SK-N-SH treated with all-trans-retinoic acid at 6 μM for 48 hours (cell line): ENCODE results near the gene TRNT1.

Experiments
- ATAC-seq: fragments of 200-7000 bp; cut with Tn5 transposase; 3 replicates; pipeline ENCODE4 v1.9.1; 2020; ENCODE audit warnings: mild to moderate bottlenecking, moderate library complexity
- ARNTL ChIP-seq: fragments of 450-650 bp; formaldehyde crosslinking; IDR thresholded peaks from 2 replicates; pipeline ENCODE4 v1.5.0; 2020; ENCODE audit warnings: low read depth, mild to moderate bottlenecking, moderate library complexity, borderline replicate concordance
- BACH2 ChIP-seq: fragments of 250-450 bp; sonication (Bioruptor Pico); IDR thresholded peaks from 2 replicates; pipeline ENCODE4 v1.9.0; 2021; ENCODE audit warnings: mild to moderate bottlenecking, borderline replicate concordance
- ESRRG ChIP-seq: fragments of 250-450 bp; sonication (Bioruptor Pico); IDR thresholded peaks from 2 replicates; pipeline ENCODE4 v1.6.1; 2021; ENCODE audit warnings: mild to moderate bottlenecking
- ISL1 ChIP-seq: fragments of 250-450 bp; sonication (Bioruptor Pico); IDR thresholded peaks from 2 replicates; pipeline ENCODE4 v2.1.2; 2022; ENCODE audit warnings: mild to moderate bottlenecking, moderate library complexity
- OSR1 ChIP-seq: fragments of 250-450 bp; sonication (Bioruptor Pico); IDR thresholded peaks from 2 replicates; pipeline ENCODE4 v1.8.0; 2022; ENCODE audit warnings: moderate library complexity, mild to moderate bottlenecking, inconsistent platforms
- RARB ChIP-seq: fragments of 250-450 bp; sonication (Bioruptor Pico); IDR thresholded peaks from 2 replicates; pipeline ENCODE4 v1.8.0; 2021; ENCODE audit warnings: mild to moderate bottlenecking, moderate library complexity
- SNAI2 ChIP-seq: fragments of 250-450 bp; sonication (Bioruptor Pico); IDR thresholded peaks from 2 replicates; pipeline ENCODE4 v1.5.0; 2020; ENCODE audit warnings: mild to moderate bottlenecking, moderate library complexity
- TCF4 ChIP-seq: fragments of 250-450 bp; sonication (Bioruptor Pico); IDR thresholded peaks from 2 replicates; pipeline ENCODE4 v1.8.0; 2021; ENCODE audit warnings: mild to moderate bottlenecking, moderate library complexity, borderline replicate concordance
- ZC3H10 ChIP-seq: fragments of 250-450 bp; sonication (Bioruptor Pico); IDR thresholded peaks from 2 replicates; pipeline ENCODE4 v1.5.1; 2021; ENCODE audit warnings: mild to moderate bottlenecking, moderate library complexity
- ZFP3 ChIP-seq: fragments of 250-450 bp; sonication (Bioruptor Pico); IDR thresholded peaks from 2 replicates; pipeline ENCODE4 v1.5.0; 2020; ENCODE audit warnings: mild to moderate bottlenecking, moderate library complexity
- ZNF565 ChIP-seq: fragments of 450-650 bp; formaldehyde crosslinking; conservative IDR thresholded peaks from 2 replicates; pipeline ENCODE4 v1.5.0; 2020; ENCODE audit warnings: low read depth, mild to moderate bottlenecking, moderate library complexity
- ZNF70 ChIP-seq: fragments of 450-650 bp; formaldehyde crosslinking; IDR thresholded peaks from 2 replicates; pipeline ENCODE4 v1.5.0; 2020; ENCODE audit warnings: mild to moderate bottlenecking, moderate library complexity
- ZNF8 ChIP-seq: fragments of 450-650 bp; formaldehyde crosslinking; IDR thresholded peaks from 2 replicates; pipeline ENCODE4 v1.5.0; 2020; ENCODE audit warnings: mild to moderate bottlenecking, moderate library complexity
- TF ChIP-seq, protein P1 (sequence below): fragments of 250-450 bp; sonication (Bioruptor Pico); IDR thresholded peaks from 2 replicates; pipeline ENCODE4 v1.5.1; 2021; ENCODE audit warnings: mild to moderate bottlenecking, moderate library complexity
- TF ChIP-seq, protein P2 (sequence below): fragments of 250-450 bp; sonication (Bioruptor Pico); IDR thresholded peaks from 2 replicates; pipeline ENCODE4 v1.8.0; 2020; ENCODE audit warnings: mild to moderate bottlenecking, moderate library complexity, borderline replicate concordance
- TF ChIP-seq, protein P3 (sequence below): fragments of 250-450 bp; sonication (Bioruptor Pico); IDR thresholded peaks from 2 replicates; pipeline ENCODE4 v1.5.1; 2020; ENCODE audit warnings: low read depth, mild to moderate bottlenecking, moderate library complexity
- TF ChIP-seq, protein P4 (sequence below): fragments of 250-450 bp; sonication (Bioruptor Pico); IDR thresholded peaks from 2 replicates; pipeline ENCODE4 v1.5.0; 2020; ENCODE audit warnings: mild to moderate bottlenecking, moderate library complexity

TRNT1 gene

DNA sequence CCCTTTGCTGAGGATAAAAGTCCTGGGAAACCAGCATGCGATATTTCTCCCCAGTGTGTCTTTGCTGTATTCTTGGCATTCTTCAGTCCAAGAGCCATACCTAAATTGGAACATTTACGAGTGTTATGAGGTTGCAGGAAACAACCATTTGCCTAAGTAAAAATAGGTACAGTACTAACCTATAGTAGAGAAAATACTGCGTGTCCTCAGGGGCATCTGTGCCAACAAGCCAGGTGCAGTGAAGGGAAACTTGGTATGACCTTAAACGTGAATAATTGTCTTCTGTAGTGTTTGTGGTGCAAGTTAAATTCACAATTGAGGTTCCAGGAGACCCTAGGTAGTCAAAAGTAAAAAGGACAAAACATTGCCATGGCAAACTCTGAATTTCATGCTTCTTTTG lies 28.8 kb upstream of the TRNT1 start (continued):
- TF ChIP-seq, protein P1, sequence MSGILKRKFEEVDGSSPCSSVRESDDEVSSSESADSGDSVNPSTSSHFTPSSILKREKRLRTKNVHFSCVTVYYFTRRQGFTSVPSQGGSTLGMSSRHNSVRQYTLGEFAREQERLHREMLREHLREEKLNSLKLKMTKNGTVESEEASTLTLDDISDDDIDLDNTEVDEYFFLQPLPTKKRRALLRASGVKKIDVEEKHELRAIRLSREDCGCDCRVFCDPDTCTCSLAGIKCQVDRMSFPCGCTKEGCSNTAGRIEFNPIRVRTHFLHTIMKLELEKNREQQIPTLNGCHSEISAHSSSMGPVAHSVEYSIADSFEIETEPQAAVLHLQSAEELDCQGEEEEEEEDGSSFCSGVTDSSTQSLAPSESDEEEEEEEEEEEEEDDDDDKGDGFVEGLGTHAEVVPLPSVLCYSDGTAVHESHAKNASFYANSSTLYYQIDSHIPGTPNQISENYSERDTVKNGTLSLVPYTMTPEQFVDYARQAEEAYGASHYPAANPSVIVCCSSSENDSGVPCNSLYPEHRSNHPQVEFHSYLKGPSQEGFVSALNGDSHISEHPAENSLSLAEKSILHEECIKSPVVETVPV: no peak
- no peak for TF ChIP-seq ZNF70 (CRISPR knock-in tag)
- TF ChIP-seq, all 23 proteins: peak for 0

DNA sequence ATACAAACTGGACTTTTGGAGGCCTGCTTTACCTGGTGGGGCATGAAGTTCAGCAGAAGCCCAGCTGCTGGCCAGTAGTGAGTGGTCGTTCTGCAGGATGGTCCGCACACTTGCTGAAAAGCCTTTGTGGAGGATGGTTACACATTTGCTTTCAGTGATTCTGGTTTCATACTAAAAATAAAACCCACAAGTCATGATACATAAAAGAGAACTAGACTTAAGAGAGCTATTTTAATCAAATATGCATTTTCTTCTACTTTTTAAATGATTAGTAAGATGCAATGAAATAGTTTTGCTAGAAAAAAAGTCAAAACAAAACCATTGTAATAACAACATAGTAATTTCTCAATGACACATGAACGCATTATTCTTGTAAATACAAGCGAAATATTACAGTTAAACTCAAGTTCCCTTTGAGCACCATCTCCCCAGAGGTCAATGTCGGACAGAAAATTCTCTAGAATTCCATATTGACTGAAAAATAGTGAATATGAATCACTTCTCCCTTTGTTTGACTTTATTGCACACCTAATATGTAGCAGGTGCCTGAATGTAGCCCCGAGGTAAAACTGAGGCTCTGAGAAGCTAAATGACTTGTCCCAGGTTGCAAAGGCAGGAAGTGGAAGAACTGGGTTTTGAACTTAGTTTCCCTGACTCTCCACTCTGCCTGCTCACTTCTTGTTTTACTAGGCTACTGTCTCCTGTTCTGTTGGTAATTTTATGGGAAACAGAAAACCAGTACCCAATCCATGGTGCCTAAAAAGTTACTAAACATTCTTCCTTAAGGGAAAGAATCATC lies 24.9 kb upstream of the TRNT1 start:
- TF ChIP-seq, protein P2, sequence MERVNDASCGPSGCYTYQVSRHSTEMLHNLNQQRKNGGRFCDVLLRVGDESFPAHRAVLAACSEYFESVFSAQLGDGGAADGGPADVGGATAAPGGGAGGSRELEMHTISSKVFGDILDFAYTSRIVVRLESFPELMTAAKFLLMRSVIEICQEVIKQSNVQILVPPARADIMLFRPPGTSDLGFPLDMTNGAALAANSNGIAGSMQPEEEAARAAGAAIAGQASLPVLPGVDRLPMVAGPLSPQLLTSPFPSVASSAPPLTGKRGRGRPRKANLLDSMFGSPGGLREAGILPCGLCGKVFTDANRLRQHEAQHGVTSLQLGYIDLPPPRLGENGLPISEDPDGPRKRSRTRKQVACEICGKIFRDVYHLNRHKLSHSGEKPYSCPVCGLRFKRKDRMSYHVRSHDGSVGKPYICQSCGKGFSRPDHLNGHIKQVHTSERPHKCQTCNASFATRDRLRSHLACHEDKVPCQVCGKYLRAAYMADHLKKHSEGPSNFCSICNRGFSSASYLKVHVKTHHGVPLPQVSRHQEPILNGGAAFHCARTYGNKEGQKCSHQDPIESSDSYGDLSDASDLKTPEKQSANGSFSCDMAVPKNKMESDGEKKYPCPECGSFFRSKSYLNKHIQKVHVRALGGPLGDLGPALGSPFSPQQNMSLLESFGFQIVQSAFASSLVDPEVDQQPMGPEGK (CRISPR knock-in tag): no peak
- TF ChIP-seq OSR1 (CRISPR knock-in tag): no peak
- TF ChIP-seq, protein P3, sequence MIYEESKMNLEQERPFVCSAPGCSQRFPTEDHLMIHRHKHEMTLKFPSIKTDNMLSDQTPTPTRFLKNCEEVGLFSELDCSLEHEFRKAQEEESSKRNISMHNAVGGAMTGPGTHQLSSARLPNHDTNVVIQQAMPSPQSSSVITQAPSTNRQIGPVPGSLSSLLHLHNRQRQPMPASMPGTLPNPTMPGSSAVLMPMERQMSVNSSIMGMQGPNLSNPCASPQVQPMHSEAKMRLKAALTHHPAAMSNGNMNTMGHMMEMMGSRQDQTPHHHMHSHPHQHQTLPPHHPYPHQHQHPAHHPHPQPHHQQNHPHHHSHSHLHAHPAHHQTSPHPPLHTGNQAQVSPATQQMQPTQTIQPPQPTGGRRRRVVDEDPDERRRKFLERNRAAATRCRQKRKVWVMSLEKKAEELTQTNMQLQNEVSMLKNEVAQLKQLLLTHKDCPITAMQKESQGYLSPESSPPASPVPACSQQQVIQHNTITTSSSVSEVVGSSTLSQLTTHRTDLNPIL (CRISPR knock-in tag): no peak
- no peak for TF ChIP-seq RARB (CRISPR knock-in tag)
- TF ChIP-seq ISL1 (CRISPR knock-in tag): no peak
- TF ChIP-seq, protein P4, sequence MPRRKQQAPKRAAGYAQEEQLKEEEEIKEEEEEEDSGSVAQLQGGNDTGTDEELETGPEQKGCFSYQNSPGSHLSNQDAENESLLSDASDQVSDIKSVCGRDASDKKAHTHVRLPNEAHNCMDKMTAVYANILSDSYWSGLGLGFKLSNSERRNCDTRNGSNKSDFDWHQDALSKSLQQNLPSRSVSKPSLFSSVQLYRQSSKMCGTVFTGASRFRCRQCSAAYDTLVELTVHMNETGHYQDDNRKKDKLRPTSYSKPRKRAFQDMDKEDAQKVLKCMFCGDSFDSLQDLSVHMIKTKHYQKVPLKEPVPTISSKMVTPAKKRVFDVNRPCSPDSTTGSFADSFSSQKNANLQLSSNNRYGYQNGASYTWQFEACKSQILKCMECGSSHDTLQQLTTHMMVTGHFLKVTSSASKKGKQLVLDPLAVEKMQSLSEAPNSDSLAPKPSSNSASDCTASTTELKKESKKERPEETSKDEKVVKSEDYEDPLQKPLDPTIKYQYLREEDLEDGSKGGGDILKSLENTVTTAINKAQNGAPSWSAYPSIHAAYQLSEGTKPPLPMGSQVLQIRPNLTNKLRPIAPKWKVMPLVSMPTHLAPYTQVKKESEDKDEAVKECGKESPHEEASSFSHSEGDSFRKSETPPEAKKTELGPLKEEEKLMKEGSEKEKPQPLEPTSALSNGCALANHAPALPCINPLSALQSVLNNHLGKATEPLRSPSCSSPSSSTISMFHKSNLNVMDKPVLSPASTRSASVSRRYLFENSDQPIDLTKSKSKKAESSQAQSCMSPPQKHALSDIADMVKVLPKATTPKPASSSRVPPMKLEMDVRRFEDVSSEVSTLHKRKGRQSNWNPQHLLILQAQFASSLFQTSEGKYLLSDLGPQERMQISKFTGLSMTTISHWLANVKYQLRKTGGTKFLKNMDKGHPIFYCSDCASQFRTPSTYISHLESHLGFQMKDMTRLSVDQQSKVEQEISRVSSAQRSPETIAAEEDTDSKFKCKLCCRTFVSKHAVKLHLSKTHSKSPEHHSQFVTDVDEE: no peak
- TF ChIP-seq ZNF70 (CRISPR knock-in tag): no peak
- no peak for TF ChIP-seq ZNF8 (CRISPR knock-in tag)
- TF ChIP-seq ZC3H10 (CRISPR knock-in tag): no peak
- TF ChIP-seq BACH2 (CRISPR knock-in tag): no peak
- TF ChIP-seq TCF4 (CRISPR knock-in tag): no peak
- TF ChIP-seq SNAI2 (CRISPR knock-in tag): no peak
- TF ChIP-seq ESRRG (CRISPR knock-in tag): no peak
- no peak for TF ChIP-seq ZFP3
- no peak for ATAC-seq

DNA sequence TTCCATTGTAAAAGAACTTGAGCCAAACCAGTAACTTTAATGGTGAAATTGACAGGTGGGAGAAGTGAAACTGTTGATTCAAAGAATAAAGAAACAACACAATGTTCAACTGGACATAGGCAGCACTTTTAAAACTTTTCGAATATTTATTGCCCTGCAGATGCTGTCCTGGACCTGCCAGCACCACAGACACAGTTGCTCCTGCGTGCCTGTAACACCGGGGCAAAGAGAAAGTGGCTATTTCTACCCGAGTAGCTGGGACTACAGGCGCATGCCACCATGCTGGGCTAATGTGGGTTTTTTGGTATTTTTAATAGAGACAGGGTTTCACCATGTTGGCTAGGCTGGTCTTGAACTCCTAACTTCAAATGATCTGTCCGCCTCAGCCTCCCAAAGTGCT lies 24.0 kb upstream of the TRNT1 start:
- ATAC-seq: no peak
- no peak for TF ChIP-seq RARB (CRISPR knock-in tag)
- TF ChIP-seq ARNTL (CRISPR knock-in tag): no peak
- TF ChIP-seq ZNF8 (CRISPR knock-in tag): no peak
- TF ChIP-seq OSR1 (CRISPR knock-in tag): no peak
- TF ChIP-seq ZC3H10 (CRISPR knock-in tag): no peak
- TF ChIP-seq ISL1 (CRISPR knock-in tag): no peak
- no peak for TF ChIP-seq TCF4 (CRISPR knock-in tag)
- TF ChIP-seq, protein P4: no peak
- no peak for TF ChIP-seq ZNF565
- TF ChIP-seq SNAI2 (CRISPR knock-in tag): no peak
- no peak for TF ChIP-seq ESRRG (CRISPR knock-in tag)
